K562 (cell line): Measurements from ENCODE around the gene S100A10. TPM values are rescaled to one million over a fixed set of nuclear protein-coding genes. Genes with fewer than 3 reads are reported as not detected.

Experiments
- ATAC-seq: fragments of 200-7000 bp; cut with Tn5 transposase; 3 replicates; pipeline ENCODE4 v1.9.1; 2020; ENCODE audit warnings: moderate library complexity
- BruUV-seq: library from RNA; stranded (reverse); fragments of 400-500 nt; replicated peaks from 2 replicates; lab custom pipeline; 2021; lab: Mats Ljungman, UMichigan
- CTCF ChIA-PET: fragments of 300-600 bp; formaldehyde crosslinking; extraction: SDS; loops from one replicate; lab custom pipeline; 2021; ENCODE audit warnings: low intra/inter-chr PET ratio; lab: Yijun Ruan, JAX
- POLR2A ChIA-PET: fragments of 300-600, 350-650 bp; sonication (Branson Sonifier 250); formaldehyde crosslinking; extraction: SDS; loops from one replicate; lab custom pipeline; 2021; ENCODE audit warnings: antibody characterized with exemption, inconsistent platforms; lab: Yijun Ruan, JAX
- DNase-seq, 4 experiments: peaks; one replicate each; pipeline versions ENCODE4 v3.0.0 to v3.0.0-alpha.2; 2011 to 2018; ENCODE audit warnings: low spot score in 3 of 4, mixed read lengths in 3 of 4; ENCODE audit errors: extremely low read depth in 1 of 4
- FAIRE-seq: peaks from 2 replicates; lab custom pipeline; 2011; peaks lifted over from hg19 to GRCh38; lab: Jason Lieb, UNC
- H2AFZ ChIP-seq: 2 replicates; pipeline ENCODE4 v1.6.0; 2011; ENCODE audit warnings: low read depth, low read length, control low read depth, inconsistent platforms
- H3K27ac ChIP-seq: fragments of 200-600 bp; 3 replicates; pipeline ENCODE4 v1.8.0; 2011; ENCODE audit warnings: low read depth, mild to moderate bottlenecking, control low read depth, inconsistent platforms, low read length, moderate library complexity, mixed read lengths; ENCODE audit errors: extremely low read depth
- H3K27me3 ChIP-seq, 2 experiments: fragments of 300-600 bp in 1 of 2; 2 replicates in 1 of 2; 3 replicates in 1 of 2; pipeline versions ENCODE4 v1.6.0 to v1.8.0; 2011; ENCODE audit warnings: inconsistent platforms in 2 of 2, low read length in 2 of 2, mild to moderate bottlenecking in 1 of 2, mixed read lengths in 1 of 2, moderate library complexity in 1 of 2; ENCODE audit not compliant: control insufficient read depth in 2 of 2, insufficient read depth in 2 of 2
- H3K36me3 ChIP-seq: fragments of 300-600 bp; 3 replicates; pipeline ENCODE4 v1.8.0; 2011; ENCODE audit warnings: mild to moderate bottlenecking, low read length, inconsistent platforms; ENCODE audit not compliant: control insufficient read depth, insufficient read depth
- H3K4me1 ChIP-seq, 2 experiments: fragments of 200-600 bp in 1 of 2; replicated peaks in 1 of 2; 2 replicates in 1 of 2; 3 replicates in 1 of 2; pipeline versions ENCODE4 v1.5.1 to v1.8.0; 2011; ENCODE audit warnings: inconsistent platforms in 2 of 2, low read length in 2 of 2, mild to moderate bottlenecking in 1 of 2, mixed read lengths in 1 of 2, moderate library complexity in 1 of 2; ENCODE audit not compliant: control insufficient read depth in 2 of 2, insufficient read depth in 2 of 2
- H3K4me2 ChIP-seq: 2 replicates; pipeline ENCODE4 v1.6.1; 2011; ENCODE audit warnings: low read length, control low read depth, inconsistent platforms, mixed read lengths; ENCODE audit not compliant: insufficient read depth
- H3K4me3 ChIP-seq: fragments of 200-600 bp; sonication (generic), shearing (Covaris generic); 2 replicates; pipeline ENCODE4 v1.5.1; 2016; ENCODE audit warnings: control low read depth, inconsistent platforms
- H3K79me2 ChIP-seq: fragments of 200-600 bp; 3 replicates; pipeline ENCODE4 v1.8.0; 2011; ENCODE audit warnings: low read length, inconsistent platforms; ENCODE audit not compliant: control insufficient read depth, insufficient read depth
- H3K9ac ChIP-seq, 2 experiments: 2 replicates each; pipeline versions ENCODE4 v1.6.0 to v1.6.1; 2011; ENCODE audit warnings: low read depth in 2 of 2, low read length in 2 of 2, control low read depth in 1 of 2, inconsistent platforms in 1 of 2, mild to moderate bottlenecking in 1 of 2, mixed read lengths in 1 of 2; ENCODE audit not compliant: insufficient read depth in 1 of 2
- H3K9me1 ChIP-seq: one replicate; pipeline ENCODE4 v1.6.0; 2011; ENCODE audit warnings: inconsistent platforms, mild to moderate bottlenecking, low read length, moderate library complexity; ENCODE audit not compliant: control insufficient read depth, insufficient read depth
- H3K9me3 ChIP-seq: replicated peaks from 2 replicates; pipeline ENCODE4 v1.5.1; 2011; ENCODE audit warnings: low read depth, low read length, inconsistent platforms; ENCODE audit not compliant: control insufficient read depth, insufficient read depth
- H4K20me1 ChIP-seq: replicated peaks from 2 replicates; pipeline ENCODE4 v1.6.1; 2011; ENCODE audit warnings: low read length, inconsistent platforms, mixed read lengths; ENCODE audit not compliant: control insufficient read depth, insufficient read depth
- CAMTA2 ChIP-seq: fragments of 250-450 bp; sonication (Bioruptor Pico); conservative IDR thresholded peaks from 2 replicates; pipeline ENCODE4 v1.5.1; 2022
- EP300 ChIP-seq: IDR thresholded peaks from 2 replicates; pipeline ENCODE4 v1.6.1; 2012; ENCODE audit warnings: low read length, improper control_type of control experiment
- HDAC2 ChIP-seq: fragments of 450-650 bp; IDR thresholded peaks from 2 replicates; pipeline ENCODE4 v1.6.1; 2016; ENCODE audit warnings: mild to moderate bottlenecking
- JUND ChIP-seq, 2 experiments: IDR thresholded peaks; 2 replicates in 1 of 2; 3 replicates in 1 of 2; pipeline ENCODE4 v1.6.1; 2011; ENCODE audit warnings: borderline replicate concordance in 2 of 2, low read depth in 2 of 2, low read length in 2 of 2, improper control_type of control experiment in 1 of 2, missing biosample characterization in 1 of 2, missing genetic modification characterization in 1 of 2, missing genetic modification reagents in 1 of 2
- KDM1A ChIP-seq, 2 experiments: fragments of 450-650 bp; IDR thresholded peaks; 2 replicates each; pipeline ENCODE4 v1.6.1; 2016; ENCODE audit warnings: mild to moderate bottlenecking in 2 of 2
- KDM5B ChIP-seq: fragments of 200-600 bp; sonication (generic); IDR thresholded peaks from 2 replicates; pipeline ENCODE4 v1.6.1; 2012; ENCODE audit warnings: low read depth, mild to moderate bottlenecking, moderate library complexity, low read length, control low read depth, inconsistent platforms; ENCODE audit not compliant: insufficient replicate concordance
- L3MBTL2 ChIP-seq: fragments of 450-650 bp; IDR thresholded peaks from 2 replicates; pipeline ENCODE4 v1.6.1; 2016; ENCODE audit warnings: mild to moderate bottlenecking, moderate library complexity
- SP2 ChIP-seq: IDR thresholded peaks from 2 replicates; pipeline ENCODE4 v1.6.1; 2011; ENCODE audit warnings: mild to moderate bottlenecking, low read depth, low read length, moderate library complexity; ENCODE audit not compliant: poor library complexity, severe bottlenecking; ENCODE audit errors: extremely low read depth
- TAF9B ChIP-seq: fragments of 450-650 bp; IDR thresholded peaks from 2 replicates; pipeline ENCODE4 v1.6.1; 2018; ENCODE audit warnings: mild to moderate bottlenecking; ENCODE audit not compliant: partially characterized antibody
- ZBTB33 ChIP-seq: sonication (generic); formaldehyde crosslinking; IDR thresholded peaks from 2 replicates; pipeline ENCODE4 v1.8.1; 2023; ENCODE audit warnings: mild to moderate bottlenecking, missing genetic modification reagents
- WGBS: fragments of 100-300 bp; shearing (Covaris generic); methylation state at CpG from one replicate; pipeline ENCODE4 v1.1.6; 2016; ENCODE audit warnings: low coverage, mixed read lengths; ENCODE audit not compliant: insufficient coverage; ENCODE audit errors: missing lambda C conversion rate; 5-methylcytosine and 5-hydroxymethylcytosine counted together
- in situ Hi-C: fragments of 300-500 bp; cut with MboI; formaldehyde crosslinking; loops from 4 replicates; pipeline ENCODE4 v1.15.0; 2018; ENCODE audit warnings: inconsistent platforms, mixed read lengths
- intact Hi-C: fragments of 100-400 bp; cut with micrococcal nuclease; formaldehyde crosslinking; loops from 2 replicates; pipeline ENCODE4 v1.14.2; 2022
- polyA plus RNA-seq, 8 experiments: library from polyadenylated mRNA; depleted of rRNA in 4 of 8; stranded (reverse) in 5 of 8; unstranded in 3 of 8; fragments of >200 nt; fragmentation: Nextera tagmentation in 2 of 8; fragmentation: Illumina TruSeq in 1 of 8; extraction: Ambion mirVana in 2 of 8; extraction: Trizol in 1 of 8; gene quantifications; 2 replicates each; pipeline versions ENCODE4 v1.2.1 to v1.2.3, GENCODE V29; 2011 to 2014; ENCODE audit warnings: inconsistent platforms in 1 of 8, missing spikeins in 1 of 8
- total RNA-seq, 7 experiments: library from RNA; depleted of rRNA in 6 of 7; stranded (reverse); fragments of >200 nt in 6 of 7; fragmentation: Illumina TruSeq in 2 of 7; extraction: Trizol in 2 of 7; gene quantifications; 2 replicates each; pipeline versions ENCODE4 v1.2.1 to v1.2.3, GENCODE V29; 2011 to 2021; ENCODE audit warnings: low replicate concordance in 1 of 7

Gene S100A10
- total and polyA plus RNA-seq, 9 of the 15 experiments (the other 6 are each of a cell fraction or from before 2014, with no cell fraction given), result 0.32 to 1.6 (median 0.50) TPM; not detected in 3

GRCh38 chr1:151964510-151964909 is 29.1 kb downstream of the S100A10 start:
- Histone ChIP-seq H3K27ac (no peak overlapping the region), H2AFZ (no peak overlapping the region), H3K9me1 (no peaks in the 10 kb centered on the region), H3K9me3 (no peaks in the 10 kb centered on the region), H3K27me3 (peaks cover 0 to 4% of the 10 kb centered on the region in 2 experiments; a peak in 2 of 5 replicates), H3K4me1 (no peaks in the 10 kb centered on the region), H3K79me2 (no peaks in the 10 kb centered on the region), H3K9ac (no peak overlapping the region), H4K20me1 (0 out of 2 replicates have a peak, but pooled peaks cover 3% of the 10 kb centered on the region), H3K4me2 (no peak overlapping the region), H3K4me3 (no peak overlapping the region), H3K36me3 (no peaks in the 10 kb centered on the region)
- DNase-seq (no peak), FAIRE-seq (no peak), ATAC-seq (no peak)
- CTCF ChIA-PET, result no interaction called here
- intact Hi-C loops, result no loop called here
- no peak for TF ChIP-seq TAF9B
- TF ChIP-seq EP300, result no peak
- TF ChIP-seq HDAC2, result no peak
- TF ChIP-seq KDM5B, result no peak
- no peak for TF ChIP-seq SP2
- no peak for TF ChIP-seq L3MBTL2
- no peak for TF ChIP-seq CAMTA2 (CRISPR knock-in tag)
- TF ChIP-seq KDM1A (IDR thresholded peaks at IDR 0.05), result no peak
- no peak for TF ChIP-seq JUND (IDR thresholded peaks at IDR 0.05; ENCODE audit: borderline replicate concordance, low read depth, low read length)
- no peak for TF ChIP-seq JUND (tag; IDR thresholded peaks at IDR 0.05; ENCODE audit: borderline replicate concordance, low read depth, low read length)
- no peak for TF ChIP-seq ZBTB33 (CRISPR knock-in tag)
- WGBS, result 8% methylated on average over 2 of the region's 2 CpGs
- in situ Hi-C loops, result no loop called here
- BruUV-seq, result no TSS peak
- POLR2A ChIA-PET, result interaction anchor here (1.0 kb wide), 1 partner anchor 14 kb away, joined by 5 read pairs; no protein-coding TSS in a partner anchor
